H1 (cell line): ENCODE data around the gene WDR37. TPM values are rescaled to one million over a fixed set of nuclear protein-coding genes. Genes with fewer than 3 reads are reported as not detected.

ENCODE experiments used
- CTCF ChIA-PET: fragments of 300-600 bp; sonication (Branson Sonifier 250); formaldehyde crosslinking; loops from one replicate; lab custom pipeline; 2021; ENCODE audit not compliant: partially characterized antibody; lab: Charles Lee
- POLR2A ChIA-PET: fragments of 300-600 bp; sonication (Branson Sonifier 250); formaldehyde crosslinking; loops from one replicate; lab custom pipeline; 2021; ENCODE audit warnings: inconsistent platforms; ENCODE audit not compliant: partially characterized antibody; lab: Charles Lee
- DNase-seq, 2 experiments: peaks; one replicate each; pipeline versions ENCODE4 v3.0.0 to v3.0.0-alpha.2; 2010 to 2022; ENCODE audit warnings: low spot score in 2 of 2, low read depth in 1 of 2, mixed read lengths in 1 of 2
- FAIRE-seq: peaks from 2 replicates; lab custom pipeline; 2011; peaks lifted over from hg19 to GRCh38; lab: Jason Lieb, UNC
- H2AFZ ChIP-seq: 2 replicates; pipeline ENCODE4 v1.8.1; 2012; ENCODE audit warnings: low read length, inconsistent platforms
- H2AK5ac ChIP-seq: 2 replicates; pipeline ENCODE4 v1.6.1; 2013; ENCODE audit warnings: low read depth, low read length
- H2BK120ac ChIP-seq: replicated peaks from 2 replicates; pipeline ENCODE3; 2013; ENCODE audit warnings: low read depth, low read length, inconsistent platforms
- H2BK12ac ChIP-seq: 2 replicates; pipeline ENCODE4 v1.6.1; 2013; ENCODE audit warnings: low read depth, low read length
- H2BK15ac ChIP-seq: 2 replicates; pipeline ENCODE4 v1.6.1; 2013; ENCODE audit warnings: low read length
- H2BK20ac ChIP-seq: 2 replicates; pipeline ENCODE4 v1.6.1; 2013; ENCODE audit warnings: low read length
- H2BK5ac ChIP-seq: 2 replicates; pipeline ENCODE4 v1.6.1; 2013; ENCODE audit warnings: low read depth, low read length
- H3K14ac ChIP-seq: 2 replicates; pipeline ENCODE4 v1.6.1; 2013; ENCODE audit warnings: inconsistent platforms; ENCODE audit not compliant: insufficient read length
- H3K18ac ChIP-seq: 2 replicates; pipeline ENCODE4 v1.6.1; 2013; ENCODE audit warnings: low read length; ENCODE audit errors: extremely low read depth
- H3K23ac ChIP-seq: 2 replicates; pipeline ENCODE4 v1.6.1; 2013; ENCODE audit warnings: inconsistent platforms; ENCODE audit not compliant: insufficient read length
- H3K23me2 ChIP-seq: 2 replicates; pipeline ENCODE4 v1.6.1; 2013; ENCODE audit warnings: low read depth, low read length
- H3K27ac ChIP-seq: 2 replicates; pipeline ENCODE4 v1.6.1; 2011; ENCODE audit warnings: low read depth, low read length, inconsistent platforms
- H3K27me3 ChIP-seq, 4 experiments: replicated peaks in 1 of 4; 1 replicate in 1 of 4; 2 replicates in 3 of 4; pipeline versions ENCODE4 v1.6.1 to v1.8.1; 2011 to 2013; ENCODE audit warnings: low read length in 3 of 4, mild to moderate bottlenecking in 3 of 4, inconsistent platforms in 2 of 4, mixed read lengths in 2 of 4, moderate library complexity in 1 of 4; ENCODE audit not compliant: control insufficient read depth in 3 of 4, insufficient read depth in 3 of 4; ENCODE audit errors: extremely low read depth in 1 of 4
- H3K36me3 ChIP-seq, 4 experiments: 2 replicates each; pipeline versions ENCODE4 v1.6.1 to v1.8.1; 2011 to 2013; ENCODE audit warnings: mild to moderate bottlenecking in 4 of 4, low read length in 3 of 4, moderate library complexity in 2 of 4, control low read depth in 1 of 4, inconsistent platforms in 1 of 4; ENCODE audit not compliant: insufficient read depth in 4 of 4, control insufficient read depth in 2 of 4
- H3K4ac ChIP-seq: replicated peaks from 2 replicates; pipeline ENCODE3; 2013; ENCODE audit warnings: low read length, low read depth, mixed read lengths, inconsistent platforms; ENCODE audit not compliant: insufficient read length
- H3K4me1 ChIP-seq, 4 experiments: replicated peaks in 1 of 4; 1 replicate in 1 of 4; 2 replicates in 3 of 4; pipeline versions ENCODE4 v1.6.1 to v1.8.1; 2011 to 2013; ENCODE audit warnings: low read length in 3 of 4, inconsistent platforms in 2 of 4, mixed read lengths in 1 of 4; ENCODE audit not compliant: insufficient read depth in 4 of 4, control insufficient read depth in 3 of 4
- H3K4me2 ChIP-seq, 2 experiments: 2 replicates each; pipeline versions ENCODE4 v1.6.1 to v1.8.1; 2011 to 2013; ENCODE audit warnings: low read depth in 2 of 2, low read length in 2 of 2, control low read depth in 1 of 2, inconsistent platforms in 1 of 2, mild to moderate bottlenecking in 1 of 2; ENCODE audit not compliant: insufficient read depth in 1 of 2
- H3K4me3 ChIP-seq, 4 experiments: fragments of 200-600, 300-600 bp in 1 of 4; sonication (generic), shearing (Covaris generic), sonication (Bioruptor Twin) in 1 of 4; 2 replicates each; pipeline versions ENCODE4 v1.5.1 to v1.8.1; 2011 to 2016; ENCODE audit warnings: low read length in 4 of 4, low read depth in 3 of 4, control low read depth in 2 of 4, inconsistent platforms in 2 of 4, mild to moderate bottlenecking in 2 of 4, mixed read lengths in 1 of 4, moderate library complexity in 1 of 4; ENCODE audit not compliant: insufficient read depth in 2 of 4; ENCODE audit errors: extremely low read depth in 1 of 4
- H3K56ac ChIP-seq: replicated peaks from 2 replicates; pipeline ENCODE3; 2013; ENCODE audit warnings: low read depth, mild to moderate bottlenecking, mixed read lengths, low read length, inconsistent platforms; ENCODE audit not compliant: insufficient read length
- H3K79me1 ChIP-seq: 2 replicates; pipeline ENCODE4 v1.6.1; 2013; ENCODE audit warnings: low read depth, low read length, control low read depth
- H3K79me2 ChIP-seq, 2 experiments: 2 replicates each; pipeline versions ENCODE4 v1.6.1 to v1.8.1; 2012 to 2013; ENCODE audit warnings: low read length in 2 of 2, mild to moderate bottlenecking in 2 of 2, inconsistent platforms in 1 of 2; ENCODE audit not compliant: insufficient read depth in 2 of 2, control insufficient read depth in 1 of 2
- H3K9ac ChIP-seq, 4 experiments: replicated peaks in 1 of 4; 1 replicate in 1 of 4; 2 replicates in 3 of 4; pipeline versions ENCODE4 v1.6.1 to v1.8.1; 2011 to 2013; ENCODE audit warnings: low read depth in 3 of 4, low read length in 3 of 4, control low read depth in 2 of 4, mild to moderate bottlenecking in 2 of 4, moderate library complexity in 2 of 4, inconsistent platforms in 1 of 4; ENCODE audit errors: extremely low read depth in 1 of 4
- H3K9me3 ChIP-seq, 2 experiments: 2 replicates each; pipeline versions ENCODE4 v1.6.1 to v1.8.1; 2012 to 2013; ENCODE audit warnings: mild to moderate bottlenecking in 2 of 2, moderate library complexity in 2 of 2, control low read depth in 1 of 2, inconsistent platforms in 1 of 2, low read depth in 1 of 2, low read length in 1 of 2, mixed read lengths in 1 of 2; ENCODE audit not compliant: insufficient read depth in 2 of 2
- H4K20me1 ChIP-seq, 2 experiments: replicated peaks in 1 of 2; 2 replicates each; pipeline versions ENCODE3 to v1.8.1; 2011 to 2013; ENCODE audit warnings: inconsistent platforms in 2 of 2, low read length in 2 of 2, mild to moderate bottlenecking in 1 of 2; ENCODE audit not compliant: insufficient read depth in 2 of 2, control insufficient read depth in 1 of 2
- H4K5ac ChIP-seq: 2 replicates; pipeline ENCODE4 v1.6.1; 2013; ENCODE audit warnings: low read length, low read depth, mixed read lengths, inconsistent platforms; ENCODE audit not compliant: insufficient read length
- H4K8ac ChIP-seq: 2 replicates; pipeline ENCODE4 v1.8.0; 2013; ENCODE audit warnings: mild to moderate bottlenecking, moderate library complexity, low read length, inconsistent platforms; ENCODE audit not compliant: insufficient read depth; ENCODE audit errors: extremely low read depth
- H4K91ac ChIP-seq: replicated peaks from 2 replicates; pipeline ENCODE3; 2013; ENCODE audit warnings: low read length, mixed read lengths, inconsistent platforms; ENCODE audit not compliant: insufficient read length
- CHD1 ChIP-seq: IDR thresholded peaks from 2 replicates; pipeline ENCODE4 v1.6.1; 2012; ENCODE audit warnings: low read depth, low read length, improper control_type of control experiment
- HDAC2 ChIP-seq, 2 experiments: fragments of 300-600 bp in 1 of 2; sonication (generic) in 1 of 2; IDR thresholded peaks; 2 replicates each; pipeline ENCODE4 v1.6.1; 2011 to 2012; ENCODE audit warnings: low read depth in 2 of 2, low read length in 2 of 2, mild to moderate bottlenecking in 2 of 2, moderate library complexity in 2 of 2, borderline replicate concordance in 1 of 2, inconsistent platforms in 1 of 2
- NANOG ChIP-seq: IDR thresholded peaks from 2 replicates; pipeline ENCODE4 v1.6.1; 2011; ENCODE audit warnings: low read length, low read depth, mild to moderate bottlenecking, inconsistent platforms; ENCODE audit not compliant: insufficient read depth, poor library complexity, severe bottlenecking
- NRF1 ChIP-seq: IDR thresholded peaks from 2 replicates; pipeline ENCODE4 v1.6.1; 2011; ENCODE audit warnings: mild to moderate bottlenecking, low read depth, low read length, improper control_type of control experiment
- POLR2A ChIP-seq, 2 experiments: IDR thresholded peaks; 1 replicate in 1 of 2; 2 replicates in 1 of 2; pipeline ENCODE4 v1.6.1; 2011; ENCODE audit warnings: low read depth in 2 of 2, low read length in 2 of 2, mild to moderate bottlenecking in 2 of 2; ENCODE audit errors: control extremely low read depth in 1 of 2
- RNF2 ChIP-seq: fragments of 200-900, 300-1000 bp; sonication (generic); IDR thresholded peaks from 2 replicates; pipeline ENCODE4 v1.7.1; 2016; ENCODE audit warnings: borderline replicate concordance, low read depth, mild to moderate bottlenecking, antibody characterized with exemption, low read length; ENCODE audit not compliant: poor library complexity, severe bottlenecking; ENCODE audit errors: missing control alignments
- SIN3A ChIP-seq, 2 experiments: IDR thresholded peaks in 1 of 2; conservative IDR thresholded peaks in 1 of 2; 2 replicates each; pipeline ENCODE4 v1.6.1; 2011 to 2012; ENCODE audit warnings: low read length in 2 of 2, improper control_type of control experiment in 1 of 2, low read depth in 1 of 2, mild to moderate bottlenecking in 1 of 2
- TAF7 ChIP-seq: optimal IDR thresholded peaks from 2 replicates; pipeline ENCODE3; 2011; ENCODE audit warnings: low read depth, mild to moderate bottlenecking, inconsistent platforms, low read length, moderate library complexity, borderline replicate concordance
- YY1 ChIP-seq: IDR thresholded peaks from 2 replicates; pipeline ENCODE4 v1.6.1; 2011; ENCODE audit warnings: low read depth, mild to moderate bottlenecking, low read length
- WGBS, 2 experiments: shearing (Covaris generic) in 1 of 2; methylation state at CpG; one replicate each; pipeline versions ENCODE4 v1.1.6 to v1.1.7; 2013 to 2015; ENCODE audit warnings: low lambda C conversion rate in 2 of 2, mixed read lengths in 2 of 2, inconsistent platforms in 1 of 2, low coverage in 1 of 2, missing lambda C conversion rate in 1 of 2; ENCODE audit not compliant: insufficient replicate concordance in 2 of 2, insufficient coverage in 1 of 2, insufficient read length in 1 of 2; ENCODE audit errors: extremely low coverage in 1 of 2, missing lambda C conversion rate in 1 of 2; 5-methylcytosine and 5-hydroxymethylcytosine counted together
- polyA plus RNA-seq, 7 experiments: library from polyadenylated mRNA; depleted of rRNA in 3 of 7; stranded (reverse) in 5 of 7; unstranded in 2 of 7; fragments of >200 nt in 5 of 7; fragments of 200-250 nt in 2 of 7; gene quantifications; 1 replicate in 5 of 7; 2 replicates in 1 of 7; 4 replicates in 1 of 7; pipeline versions ENCODE4 v1.2.1 to v1.2.3, GENCODE V29; 2011 to 2013; ENCODE audit warnings: missing spikeins in 2 of 7, mixed read lengths in 2 of 7
- total RNA-seq: library from RNA; stranded (reverse); fragmentation: NEBNext Ultra II Directional; extraction: Animal tissue kit (Norgen Biotek cat#: 25700); gene quantifications from 2 replicates; pipeline ENCODE4 v1.2.1, GENCODE V29; 2021

The WDR37 gene
- total and polyA plus RNA-seq, 2 of the 8 experiments (the other 6 are each of a cell fraction or from before 2014, with no cell fraction given) = 9.6 to 12.0 TPM

DNA sequence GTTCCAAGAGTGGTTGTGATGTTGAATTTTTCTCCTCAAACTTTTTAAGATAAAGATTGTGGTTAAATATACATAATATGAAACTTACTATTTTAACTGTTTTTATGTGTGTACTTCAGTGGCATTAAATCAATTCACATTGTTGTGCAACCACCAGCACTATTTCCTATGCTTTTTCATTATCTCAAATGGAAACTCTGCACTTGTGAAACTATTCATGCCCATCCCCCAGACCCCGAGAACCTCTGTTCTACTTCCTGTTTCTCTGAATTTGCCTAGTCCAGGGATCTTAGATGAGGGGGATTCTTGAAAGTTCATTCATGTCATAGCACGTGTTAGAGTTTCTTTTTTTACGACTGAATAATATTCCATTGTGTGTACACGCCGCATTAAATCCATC lies 67.0 kb downstream of the WDR37 start:
- H3K56ac ChIP-seq = no peak overlapping the region
- no peak overlapping the region for H3K23ac ChIP-seq
- 91% methylated on average over 5 of the region's 5 CpGs; no CpG with 5 or more reads in 1 of the 2 experiments for WGBS, 2 experiments
- H4K91ac ChIP-seq = no peak overlapping the region
- no peak overlapping the region for H3K4ac ChIP-seq
- H2BK15ac ChIP-seq = no peak overlapping the region
- peaks cover 0 to 32% (median 2%) of the 10 kb centered on the region in 4 experiments; a peak in 3 of 8 replicates for H3K36me3 ChIP-seq
- peaks cover 0 to 2% of the 10 kb centered on the region in 2 experiments for H4K20me1 ChIP-seq
- no peaks in the 10 kb centered on the region for H3K4me1 ChIP-seq
- TF ChIP-seq TAF7 = no peak
- no peak for TF ChIP-seq CHD1
- TF ChIP-seq POLR2A (IDR thresholded peaks at IDR 0.05; ENCODE audit: control extremely low read depth in 1 of 2, low read depth in 2 of 2, low read length in 2 of 2) = no peak
- no peak for TF ChIP-seq SIN3A (conservative IDR thresholded peaks at IDR 0.05 in 1 of 2, IDR thresholded peaks at IDR 0.05 in 1 of 2; ENCODE audit: low read depth in 1 of 2, low read length in 2 of 2)
- TF ChIP-seq NANOG = no peak
- no peak for TF ChIP-seq HDAC2 (IDR thresholded peaks at IDR 0.05; ENCODE audit: borderline replicate concordance in 1 of 2, low read depth in 2 of 2, low read length in 2 of 2)
- TF ChIP-seq NRF1 = no peak
- no peak for TF ChIP-seq YY1
- no peak for TF ChIP-seq RNF2
- no peak overlapping the region; a peak in 1 of 7 replicates for H3K9ac ChIP-seq
- no peak for DNase-seq
- no peak overlapping the region for H4K8ac ChIP-seq
- no peak overlapping the region for H2BK20ac ChIP-seq
- no peak overlapping the region for H4K5ac ChIP-seq
- H3K27ac ChIP-seq = no peak overlapping the region
- no peak overlapping the region for H3K4me3 ChIP-seq
- H3K79me2 ChIP-seq = no peaks in the 10 kb centered on the region
- no peak overlapping the region for H2AK5ac ChIP-seq
- ChIA-PET CTCF (no interaction called here), POLR2A (no interaction called here)
- FAIRE-seq = no peak
- no peak overlapping the region for H2BK12ac ChIP-seq
- H3K23me2 ChIP-seq = peaks cover 2% of the 10 kb centered on the region; the same call in 1 of the 2 replicates
- H3K18ac ChIP-seq = no peak overlapping the region
- H3K4me2 ChIP-seq = no peak overlapping the region
- no peak overlapping the region for H2BK5ac ChIP-seq
- peaks cover 4% of the 10 kb centered on the region for H3K79me1 ChIP-seq
- no peak overlapping the region for H2AFZ ChIP-seq
- no peaks in the 10 kb centered on the region for H3K9me3 ChIP-seq
- H3K27me3 ChIP-seq = no peaks in the 10 kb centered on the region
- H2BK120ac ChIP-seq = no peak overlapping the region
- H3K14ac ChIP-seq = no peak overlapping the region
